Sigmoid colon (tissue), 3 donors: ENCODE data around the gene PNKD.

ENCODE experiments used
- CTCF ChIP-seq, 4 experiments: fragments of 450-650 bp in 3 of 4; fragments of 200-600 bp in 1 of 4; IDR thresholded peaks; one replicate each; pipeline ENCODE4 v1.5.1; 2016 to 2019; ENCODE audit warnings: antibody characterized with exemption in 4 of 4, mild to moderate bottlenecking in 3 of 4, moderate library complexity in 2 of 4
- POLR2A ChIP-seq, 2 donors: fragments of 450-650 bp; IDR thresholded peaks; one replicate each; pipeline ENCODE4 v1.6.1; 2016; ENCODE audit warnings: antibody characterized with exemption in 2 of 2, mild to moderate bottlenecking in 2 of 2, moderate library complexity in 2 of 2

GRCh38 chr2:218226903-218227302 lies 43.4 kb upstream of the PNKD start:
- TF ChIP-seq POLR2A (IDR thresholded peaks at IDR 0.05), result no peak
- no peak for TF ChIP-seq CTCF (IDR thresholded peaks at IDR 0.05)
